Left colon (tissue), 2 donors: ENCODE results near the gene ZNF579. TPM values are rescaled to one million over a fixed set of nuclear protein-coding genes. Genes with fewer than 3 reads are reported as not detected.

Source experiments
- ATAC-seq: fragments of 200-7000 bp; cut with Tn5 transposase; one replicate; pipeline ENCODE4 v1.9.1; 2020; ENCODE audit warnings: mild to moderate bottlenecking, moderate library complexity
- DNase-seq, 2 donors: peaks; one replicate each; pipeline ENCODE4 v3.0.0-alpha.2; 2020
- intact Hi-C, 2 donors: fragments of 100-400 bp; cut with DNase I in 1 of 2; cut with micrococcal nuclease in 1 of 2; formaldehyde crosslinking; loops; one replicate each; pipeline versions ENCODE4 v1.11.2 to v1.14.0; 2022; cut with DNase I, micrococcal nuclease
- total RNA-seq, 2 donors: library from RNA; stranded (reverse); fragmentation: NEBNext Ultra II Directional; extraction: Animal tissue kit (Norgen Biotek cat#: 25700); gene quantifications; one replicate each; pipeline ENCODE4 v1.2.1, GENCODE V29; 2021
- donor health status: DM: no; HTN: no; CAD: no.
- donor health status: DM: yes; HTN: yes; CAD: no.

Gene ZNF579
- total RNA-seq, 2 donors from 2014 or later: 5.3 to 7.3 TPM

- intact Hi-C loops: no loop called here
- DNase-seq: peak; percentile 19 to 54
- peak; percentile 85 for ATAC-seq
Observed at GRCh38 chr19:55549500-55550320, 30.9 kb downstream of the ZNF579 start.

GRCh38 chr19:55546822-55547614 is 33.6 kb downstream of the ZNF579 start:
- intact Hi-C loops: no loop called here
- DNase-seq: peak; percentile 25 to 39
- ATAC-seq: no peak

- no peak for DNase-seq
- ATAC-seq: no peak
- intact Hi-C loops: no loop called here
Observed at GRCh38 chr19:55546011-55546410, 34.6 kb downstream of the ZNF579 start.

GRCh38 chr19:55545443-55545842 is 35.2 kb downstream of the ZNF579 start, which contains the start of gene SBK3:
Gene SBK3, minus strand, starts transcription at chr19:55545543. Its CDS starts 0 bp downstream, at chr19:55545543.
- DNase-seq: no peak

GRCh38 chr19:55544776-55545439 is 35.7 kb downstream of the ZNF579 start:
- DNase-seq (no peak), ATAC-seq (no peak)
- intact Hi-C loops: no loop called here

More at GRCh38 chr19:55545443-55545842, 35.2 kb downstream of the ZNF579 start, which contains the start of gene SBK3:
- ATAC-seq: no peak
- intact Hi-C loops: no loop called here

- intact Hi-C loops: no loop called here
- no peak for DNase-seq
- no peak for ATAC-seq
Observed at GRCh38 chr19:55544014-55544413, 36.6 kb downstream of the ZNF579 start.

GRCh38 chr19:55543567-55543966 is 37.1 kb downstream of the ZNF579 start:
- intact Hi-C loops: no loop called here
- ATAC-seq (no peak), DNase-seq (no peak)

GRCh38 chr19:55542292-55542855 is 38.3 kb downstream of the ZNF579 start:
- ATAC-seq (no peak), DNase-seq (no peak)
- intact Hi-C loops: no loop called here

- intact Hi-C loops: no loop called here
- no peak for DNase-seq
- no peak for ATAC-seq
Observed at GRCh38 chr19:55541091-55541490, 39.6 kb downstream of the ZNF579 start.

GRCh38 chr19:55540619-55541018 is 40.0 kb downstream of the ZNF579 start:
- intact Hi-C loops: no loop called here
- ATAC-seq (no peak), DNase-seq (no peak)

GRCh38 chr19:55539090-55539984 is 41.3 kb downstream of the ZNF579 start:
- ATAC-seq: no peak
- intact Hi-C loops: no loop called here
- no peak for DNase-seq

GRCh38 chr19:55538132-55538531 is 42.5 kb downstream of the ZNF579 start:
- ATAC-seq (no peak), DNase-seq (no peak)
- intact Hi-C loops: no loop called here

GRCh38 chr19:55537741-55538111 is 42.9 kb downstream of the ZNF579 start:
- ATAC-seq (no peak), DNase-seq (no peak)
- intact Hi-C loops: no loop called here

GRCh38 chr19:55536951-55537740 is 43.5 kb downstream of the ZNF579 start, which contains the start of gene SBK2:
Gene SBK2, minus strand, starts transcription at chr19:55537133. Its CDS starts 839 bp downstream, at chr19:55536294.
- ATAC-seq (no peak), DNase-seq (no peak)
- intact Hi-C loops: no loop called here

GRCh38 chr19:55536366-55536765 is 44.3 kb downstream of the ZNF579 start:
- no peak for ATAC-seq

GRCh38 chr19:55535965-55536350 is 44.7 kb downstream of the ZNF579 start:
- no peak for ATAC-seq
- intact Hi-C loops: no loop called here

More at GRCh38 chr19:55536366-55536765, 44.3 kb downstream of the ZNF579 start:
- intact Hi-C loops: no loop called here
- DNase-seq: no peak

More at GRCh38 chr19:55535965-55536350, 44.7 kb downstream of the ZNF579 start:
- no peak for DNase-seq
